Spleen (tissue), 11 donors: Measurements from ENCODE around the gene MYOC. TPM values are rescaled to one million over a fixed set of nuclear protein-coding genes. Genes with fewer than 3 reads are reported as not detected.

Experiments
- DNase-seq: peaks from one replicate; pipeline ENCODE4 v3.0.0-alpha.2; 2020
- H3K27ac ChIP-seq, 8 donors: fragments of 200-600 bp; sonication (generic) in 7 of 8; 1 replicate in 4 of 8; 2 replicates in 4 of 8; pipeline versions ENCODE4 v1.5.0 to v1.8.0; 2016 to 2021; ENCODE audit warnings: inconsistent platforms in 4 of 8, mild to moderate bottlenecking in 4 of 8, moderate library complexity in 1 of 8
- H3K27me3 ChIP-seq, 7 donors: fragments of 200-600 bp; sonication (generic) in 6 of 7; replicated peaks in 1 of 7; 1 replicate in 4 of 7; 2 replicates in 3 of 7; pipeline versions ENCODE4 v1.5.0 to v1.8.0; 2016 to 2021; ENCODE audit warnings: inconsistent platforms in 3 of 7, mild to moderate bottlenecking in 1 of 7
- H3K36me3 ChIP-seq, 6 donors: fragments of 200-600 bp; sonication (generic) in 5 of 6; 1 replicate in 4 of 6; 2 replicates in 2 of 6; pipeline versions ENCODE4 v1.5.0 to v1.8.0; 2016 to 2021; ENCODE audit warnings: inconsistent platforms in 2 of 6
- H3K4me1 ChIP-seq, 6 donors: fragments of 200-600 bp; sonication (generic) in 5 of 6; 1 replicate in 3 of 6; 2 replicates in 3 of 6; pipeline versions ENCODE4 v1.5.0 to v1.8.0; 2016 to 2021; ENCODE audit warnings: inconsistent platforms in 3 of 6
- H3K4me3 ChIP-seq, 8 donors: fragments of 200-600 bp; sonication (generic) in 7 of 8; 1 replicate in 4 of 8; 2 replicates in 4 of 8; pipeline versions ENCODE4 v1.5.0 to v1.8.0; 2016 to 2021; ENCODE audit warnings: inconsistent platforms in 4 of 8, mild to moderate bottlenecking in 4 of 8, moderate library complexity in 2 of 8
- H3K9me3 ChIP-seq, 8 donors: fragments of 200-600 bp; sonication (generic) in 7 of 8; 1 replicate in 4 of 8; 2 replicates in 4 of 8; pipeline versions ENCODE4 v1.5.0 to v1.8.0; 2016 to 2021; ENCODE audit warnings: inconsistent platforms in 4 of 8
- CTCF ChIP-seq, 11 experiments: fragments of 200-600 bp in 7 of 11; fragments of 450-650 bp in 4 of 11; sonication (generic) in 4 of 11; IDR thresholded peaks in 8 of 11; conservative IDR thresholded peaks in 3 of 11; 1 replicate in 7 of 11; 2 replicates in 4 of 11; pipeline versions ENCODE4 v1.4.0 to v1.8.0; 2016 to 2021; ENCODE audit warnings: antibody characterized with exemption in 11 of 11, inconsistent platforms in 4 of 11, mild to moderate bottlenecking in 1 of 11
- POLR2A ChIP-seq, 3 donors: fragments of 450-650 bp; IDR thresholded peaks; one replicate each; pipeline ENCODE4 v1.5.1; 2017; ENCODE audit warnings: antibody characterized with exemption in 3 of 3, mild to moderate bottlenecking in 1 of 3
- POLR2AphosphoS5 ChIP-seq, 3 donors: sonication (generic); formaldehyde crosslinking; IDR thresholded peaks; one replicate each; pipeline ENCODE4 v1.5.1; 2017; ENCODE audit warnings: antibody characterized with exemption in 3 of 3
- WGBS, 5 donors: extraction: QIAGEN DNeasy Blood & Tissue Kit in 3 of 5; methylation state at CpG; one replicate each; pipeline versions ENCODE4 v1.1.5 to v1.1.7; 2013 to 2018; 5-methylcytosine and 5-hydroxymethylcytosine counted together
- intact Hi-C: fragments of 100-400 bp; cut with DNase I; formaldehyde crosslinking; loops from one replicate; pipeline ENCODE4 v1.15.0; 2023; ENCODE audit warnings: low total_unique reads
- polyA plus RNA-seq, 3 donors: library from polyadenylated mRNA; stranded (reverse); fragments of 200-250 nt; gene quantifications; one replicate each; pipeline ENCODE4 v1.2.1, GENCODE V29; 2013
- total RNA-seq, 7 donors: library from RNA; depleted of rRNA in 3 of 7; stranded (reverse); fragments of >200 nt in 3 of 7; fragmentation: NEBNext Ultra II Directional in 4 of 7; extraction: Animal tissue kit (Norgen Biotek cat#: 25700) in 4 of 7; gene quantifications; one replicate each; pipeline versions ENCODE4 v1.1.0 to v1.2.1, GENCODE V29; 2016 to 2021
- donor health status: healthy with polysubstance abuse.
- donor health status: DM: no; HTN: no; CAD: no; lungs with moderate emphysema.
- donor health status: DM: no; HTN: no; CAD: no.
- donor health status: Bipolar disorder and iron deficiency.
- donor health status: healthy.
- donor health status: DM: no; HTN: no; CAD: no.
- donor health status: DM: yes; HTN: yes; CAD: no.

The MYOC gene
- total and polyA plus RNA-seq, 10 donors = 0.10 TPM; not detected in 9

GRCh38 chr1:171644805-171645483, 7.5 kb downstream of the MYOC start:
- no peaks in the 10 kb centered on the region for H3K9me3 ChIP-seq
- no peak overlapping the region for H3K27ac ChIP-seq
- intact Hi-C loops = loop anchor here (10.0 kb wide), 1 partner anchor 340 kb away; no protein-coding TSS in a partner anchor
- no peaks in the 10 kb centered on the region for H3K36me3 ChIP-seq
- peaks cover 0 to 18% (median 10%) of the 10 kb centered on the region in 6 donors for H3K4me1 ChIP-seq
- no peak overlapping the region for H3K4me3 ChIP-seq
- 14 to 22% (median 18%) methylated on average over 15 of the region's 15 CpGs for WGBS, 5 donors
- H3K27me3 ChIP-seq = peaks cover 0 to 10% (median 0%) of the 10 kb centered on the region in 7 donors
- DNase-seq = no peak
- TF ChIP-seq POLR2AphosphoS5 (IDR thresholded peaks at IDR 0.05) = peak in 1 of 3 donors; percentile 14
- TF ChIP-seq CTCF (IDR thresholded peaks at IDR 0.05 in 8 of 11, conservative IDR thresholded peaks at IDR 0.05 in 3 of 11) = peak in 9 of 11 experiments; percentile 44 to 76 (median 63)
- no peak for TF ChIP-seq POLR2A (IDR thresholded peaks at IDR 0.05)

- H3K36me3 ChIP-seq = no peaks in the 10 kb centered on the region
- 51 to 73% (median 71%) methylated on average over 8 of the region's 8 CpGs for WGBS, 5 donors
- peaks cover 0 to 10% (median 0%) of the 10 kb centered on the region in 7 donors for H3K27me3 ChIP-seq
- DNase-seq = no peak
- TF ChIP-seq POLR2AphosphoS5 (IDR thresholded peaks at IDR 0.05) (no peak), POLR2A (IDR thresholded peaks at IDR 0.05) (no peak), CTCF (IDR thresholded peaks at IDR 0.05 in 8 of 11, conservative IDR thresholded peaks at IDR 0.05 in 3 of 11) (no peak)
- intact Hi-C loops = loop anchor here (10.0 kb wide), 1 partner anchor 342 kb away; no protein-coding TSS in a partner anchor
- peak overlapping the region in 1 of 8 donors; percentile 26 for H3K27ac ChIP-seq
- H3K4me1 ChIP-seq = peaks cover 0 to 18% (median 10%) of the 10 kb centered on the region in 6 donors
- H3K4me3 ChIP-seq = no peak overlapping the region
- no peaks in the 10 kb centered on the region for H3K9me3 ChIP-seq
Observed at GRCh38 chr1:171643156-171643555, 9.3 kb downstream of the MYOC start.

GRCh38 chr1:171642197-171642596, 10.3 kb downstream of the MYOC start:
- no peak overlapping the region for H3K4me3 ChIP-seq
- TF ChIP-seq POLR2A (IDR thresholded peaks at IDR 0.05) = no peak
- TF ChIP-seq POLR2AphosphoS5 (IDR thresholded peaks at IDR 0.05) = no peak
- no peak for TF ChIP-seq CTCF (IDR thresholded peaks at IDR 0.05 in 8 of 11, conservative IDR thresholded peaks at IDR 0.05 in 3 of 11)
- H3K27me3 ChIP-seq = peaks cover 0 to 10% (median 0%) of the 10 kb centered on the region in 7 donors
- H3K27ac ChIP-seq = no peak overlapping the region
- 83 to 91% (median 86%) methylated on average over 4 of the region's 4 CpGs for whole genome bisulfite sequencing, 5 donors
- H3K4me1 ChIP-seq = peaks cover 0 to 18% (median 10%) of the 10 kb centered on the region in 6 donors
- H3K9me3 ChIP-seq = no peaks in the 10 kb centered on the region
- intact Hi-C loops = loop anchor here (10.0 kb wide), 1 partner anchor 343 kb away; no protein-coding TSS in a partner anchor
- DNase-seq = no peak
- H3K36me3 ChIP-seq = no peaks in the 10 kb centered on the region
